Stimulated activated CD4-positive, alpha-beta T cell treated with anti-CD3 and anti-CD28 coated beads, Interleukin-4, amount 100 ng/mL, for 24 hours (primary cell): ENCODE results near the gene RPA4.
"Not testable (repeated sequence)": the region's sequence is repeated elsewhere in the genome, so short reads cannot be mapped to it uniquely, and the experiment has no call there.

ENCODE experiments used
- DNase-seq: peaks from one replicate; pipeline ENCODE4 v3.0.0-alpha.2; 2020

The RPA4 gene, protein sequence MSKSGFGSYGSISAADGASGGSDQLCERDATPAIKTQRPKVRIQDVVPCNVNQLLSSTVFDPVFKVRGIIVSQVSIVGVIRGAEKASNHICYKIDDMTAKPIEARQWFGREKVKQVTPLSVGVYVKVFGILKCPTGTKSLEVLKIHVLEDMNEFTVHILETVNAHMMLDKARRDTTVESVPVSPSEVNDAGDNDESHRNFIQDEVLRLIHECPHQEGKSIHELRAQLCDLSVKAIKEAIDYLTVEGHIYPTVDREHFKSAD

DNA sequence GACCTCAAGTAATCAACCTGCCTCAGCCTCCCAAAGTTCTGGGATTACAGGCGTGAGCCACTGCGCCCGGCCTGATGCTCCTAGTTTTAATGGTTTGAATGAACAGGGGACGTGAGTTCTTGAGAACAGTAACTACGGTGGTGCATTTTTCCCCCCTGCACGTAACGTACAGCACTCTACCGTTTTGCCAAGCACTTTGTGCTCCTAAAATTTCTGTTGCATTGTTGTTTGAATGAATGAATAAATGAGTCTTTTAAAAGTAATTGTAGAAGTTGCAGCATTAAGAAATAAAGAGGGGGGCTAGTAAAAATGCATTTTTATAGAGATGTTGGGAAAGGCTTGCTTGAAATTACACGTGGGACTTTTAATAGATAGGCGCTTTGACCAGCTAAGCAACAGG is at the start of gene RPA4:
Gene RPA4 (plus strand): TSS at position 301 of the 400 bp plus-strand sequence. CDS start 403 bp downstream, outside the sequence.
- DNase-seq = no peak

DNA sequence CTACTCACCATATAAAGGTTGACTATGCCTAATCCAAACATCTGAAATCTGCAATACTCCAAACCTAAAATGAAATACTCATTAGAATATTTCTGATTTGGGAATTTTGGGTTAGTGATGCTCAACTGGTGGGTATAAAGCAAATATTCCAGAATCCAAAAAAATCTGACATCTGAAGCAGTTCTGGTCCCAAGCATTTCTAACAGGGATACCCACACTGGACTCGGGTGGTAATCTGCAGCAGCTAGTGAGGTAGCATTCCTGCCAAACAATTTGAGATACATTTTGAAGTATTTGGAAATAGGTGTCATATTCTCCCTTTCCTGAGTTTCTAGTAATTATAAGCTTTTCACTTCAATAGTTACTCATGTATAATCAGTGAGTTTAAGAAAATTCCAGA is 49.6 kb upstream of the RPA4 start:
- DNase-seq = no peak

DNA sequence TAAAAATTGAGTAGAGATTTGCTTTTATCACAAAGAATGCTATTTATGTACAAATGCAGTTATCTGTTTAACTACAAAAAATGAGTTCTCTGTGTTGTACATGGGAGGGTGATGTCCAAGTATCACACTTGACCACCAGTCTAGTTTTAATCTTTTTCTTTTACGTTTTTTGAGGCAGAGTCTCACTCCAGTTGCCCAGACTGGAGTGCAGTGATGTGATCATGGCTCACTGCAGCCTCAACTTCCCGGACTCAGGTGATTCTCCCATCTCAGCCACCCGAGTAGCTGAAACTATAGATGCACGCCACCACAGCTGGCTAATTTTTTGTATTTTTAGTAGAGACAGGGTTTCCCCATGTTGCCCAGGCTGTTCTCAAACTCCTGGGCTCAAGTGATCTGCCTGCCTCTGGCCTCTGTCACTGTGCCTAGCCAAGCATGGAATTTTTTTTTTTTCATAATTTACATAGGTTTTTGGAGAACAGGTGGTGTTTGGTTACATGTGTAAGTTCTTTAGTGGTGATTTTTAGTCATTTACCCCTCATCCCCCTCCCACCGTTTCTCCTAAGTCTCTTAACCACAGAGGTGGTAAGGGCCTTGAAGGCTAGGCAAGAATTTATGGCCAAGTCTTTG is 47.9 kb upstream of the RPA4 start:
- DNase-seq = no peak

DNA sequence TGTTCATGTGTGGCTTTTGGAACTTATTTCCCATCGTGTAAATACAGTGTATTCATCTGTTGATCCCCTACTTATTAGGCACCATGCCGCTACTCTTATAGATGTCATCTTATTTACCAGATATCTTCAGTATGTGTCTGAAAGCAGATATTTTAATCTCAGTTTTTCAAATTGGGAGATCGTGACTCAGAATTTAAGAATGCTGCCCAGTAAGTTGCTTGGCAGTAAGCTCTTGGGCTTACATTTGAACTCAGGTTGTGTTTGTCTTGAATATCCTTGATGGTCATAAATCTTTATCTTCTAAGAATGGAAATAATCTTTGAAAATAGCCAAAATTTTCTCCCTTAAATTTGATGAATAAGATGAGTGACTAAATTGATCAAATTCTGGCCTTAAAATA is 45.9 kb upstream of the RPA4 start:
- DNase-seq = no peak

DNA sequence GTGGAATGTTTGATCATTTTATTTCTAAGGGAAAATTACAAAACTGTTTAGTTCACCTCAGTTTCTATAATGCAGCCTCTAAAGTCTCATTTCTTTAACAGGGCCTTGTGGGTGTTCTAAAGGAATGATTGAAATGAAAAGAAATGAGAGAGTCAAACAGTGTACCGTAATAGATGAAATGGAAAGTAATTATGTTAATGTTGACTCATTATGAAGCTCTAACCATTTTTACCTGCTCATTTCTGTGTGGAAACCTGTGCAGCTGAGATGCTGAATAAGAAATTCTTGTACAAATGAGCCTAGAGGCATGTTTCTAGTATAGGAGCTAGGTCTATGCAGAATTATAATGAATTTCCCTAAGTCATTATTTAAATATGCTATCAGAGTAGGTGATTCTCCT is 45.2 kb upstream of the RPA4 start:
- no peak for DNase-seq

DNA sequence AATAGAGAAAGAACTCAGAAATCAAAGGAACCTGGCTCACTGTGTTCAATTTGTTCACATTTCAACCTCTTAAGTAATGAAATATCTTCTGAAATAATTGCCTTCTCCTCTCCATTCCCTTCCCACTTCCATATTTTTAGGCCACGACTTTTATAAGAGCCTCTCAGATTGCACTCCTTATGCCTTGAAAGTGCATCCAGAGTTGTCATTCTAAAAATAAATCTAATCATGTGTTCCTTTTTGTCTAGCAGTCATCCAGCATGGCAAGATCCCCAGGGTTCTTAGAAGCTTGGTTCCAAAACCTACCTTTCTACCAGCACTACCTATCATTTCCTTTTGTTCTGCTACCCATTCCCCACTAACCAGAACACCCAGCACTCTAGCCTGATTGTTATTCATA is 42.4 kb upstream of the RPA4 start:
- no peak for DNase-seq

DNA sequence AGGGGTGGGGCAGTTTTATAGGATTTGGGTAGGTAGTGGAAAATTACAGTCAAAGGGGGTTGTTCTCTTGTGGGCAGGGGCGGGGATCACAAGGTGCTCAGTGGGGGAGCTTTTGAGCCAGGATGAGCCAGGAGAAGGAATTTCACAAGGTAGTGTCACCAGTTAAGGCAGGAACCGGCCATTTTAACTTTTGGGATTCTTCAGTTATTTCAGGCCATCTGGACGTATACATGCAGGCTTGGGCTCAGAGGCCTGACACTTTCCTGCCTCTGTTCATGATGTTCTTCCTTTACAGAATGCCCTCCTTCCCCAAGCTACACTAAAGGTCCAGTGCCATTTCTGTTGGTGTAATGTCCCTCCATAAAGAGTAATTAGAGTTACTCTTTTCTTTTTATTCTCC is 41.8 kb upstream of the RPA4 start:
- DNase-seq = not testable (repeated sequence)

DNA sequence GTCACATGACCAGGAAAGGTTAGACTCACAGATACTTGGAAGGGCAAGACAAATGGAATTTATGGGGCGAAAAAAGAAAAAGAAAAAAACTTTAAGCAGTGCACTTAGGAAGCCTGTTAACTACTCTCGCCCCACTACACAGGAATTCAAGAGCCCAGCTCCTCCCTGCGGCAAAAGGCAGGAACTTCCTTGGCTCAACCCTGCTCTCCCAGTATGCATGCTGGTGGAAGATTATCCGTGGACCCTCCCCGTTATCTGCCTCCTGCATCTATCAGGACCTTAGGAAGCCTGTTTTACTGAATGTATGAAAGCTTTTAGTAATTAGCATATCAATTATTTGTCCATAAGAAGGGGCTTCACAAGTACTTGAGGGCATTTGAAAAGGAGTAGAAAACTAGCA is 40.1 kb upstream of the RPA4 start:
- no peak for DNase-seq

DNA sequence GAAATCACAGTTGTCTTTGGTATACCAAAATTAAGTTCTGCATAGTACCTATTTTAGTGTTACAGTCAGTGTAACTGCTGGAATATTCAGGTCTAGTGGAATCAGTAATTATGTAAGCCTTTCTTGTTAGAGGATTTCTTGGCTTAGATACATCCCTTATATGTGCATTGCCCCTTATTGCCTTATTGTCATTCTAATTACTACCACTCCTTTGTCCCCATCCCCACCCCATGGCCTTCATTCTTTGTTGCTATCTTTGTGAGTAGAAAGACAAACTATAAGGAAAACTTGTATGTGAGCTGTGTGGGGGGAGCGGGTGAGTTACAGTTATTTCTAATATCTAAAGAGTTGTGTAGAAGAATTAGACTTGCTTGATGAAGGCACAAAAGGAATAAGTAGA is 36.9 kb upstream of the RPA4 start:
- no peak for DNase-seq

DNA sequence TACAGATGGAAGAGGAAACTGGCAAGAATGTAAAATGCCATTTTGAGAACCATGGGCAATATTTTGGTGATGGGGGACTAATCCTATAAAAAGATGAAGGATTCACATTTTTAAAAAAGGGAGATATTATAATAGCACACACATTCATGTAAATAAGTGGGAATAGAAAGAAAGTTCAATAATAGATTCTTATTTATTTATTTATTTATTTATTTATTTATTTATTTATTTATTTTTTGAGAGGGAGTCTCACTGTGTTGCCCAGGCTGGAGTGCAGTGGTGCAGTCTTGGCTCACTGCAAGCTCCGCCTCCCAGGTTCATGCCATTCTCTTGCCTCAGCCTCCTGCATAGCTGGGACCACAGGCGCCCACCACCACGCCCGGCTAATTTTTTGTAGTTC is 24.3 kb upstream of the RPA4 start:
- DNase-seq = not testable (repeated sequence)

DNA sequence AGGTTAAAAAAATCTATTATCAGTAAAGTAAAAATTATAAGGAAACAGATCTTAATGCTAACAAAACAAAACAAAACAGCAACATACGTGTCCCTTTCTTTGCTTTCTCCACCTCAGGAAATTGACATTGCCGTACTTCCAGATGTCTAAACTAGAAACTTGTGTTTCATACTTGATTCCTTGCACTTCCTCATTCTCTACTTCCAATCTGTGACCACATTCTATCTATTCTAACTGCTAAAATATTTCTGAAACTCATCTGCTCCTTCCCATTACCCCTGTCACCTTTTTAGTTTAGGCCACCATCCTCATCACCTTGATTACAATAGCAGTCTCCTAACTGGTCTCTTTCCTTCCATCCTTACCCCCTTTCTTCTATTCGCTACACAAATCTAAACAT is 22.5 kb upstream of the RPA4 start:
- DNase-seq = no peak

DNA sequence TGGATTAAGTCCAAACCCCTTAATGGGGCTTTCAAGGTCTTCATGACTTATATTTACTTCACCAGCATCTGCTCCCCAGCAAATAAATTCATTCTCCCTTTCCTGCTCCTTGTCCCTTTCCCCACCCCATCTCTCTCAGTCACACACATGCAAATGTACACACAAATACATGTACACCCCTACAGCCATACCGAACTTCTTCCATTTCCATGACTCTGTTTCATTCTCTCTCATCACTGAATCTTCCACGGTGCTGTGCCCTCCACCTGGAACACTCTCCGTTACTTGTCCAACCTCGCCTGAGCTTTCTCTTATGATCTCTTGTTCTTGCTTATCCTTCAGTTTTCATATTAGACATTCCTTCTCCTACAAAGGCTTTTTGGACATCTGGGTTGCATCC is 22.0 kb upstream of the RPA4 start:
- DNase-seq = no peak

DNA sequence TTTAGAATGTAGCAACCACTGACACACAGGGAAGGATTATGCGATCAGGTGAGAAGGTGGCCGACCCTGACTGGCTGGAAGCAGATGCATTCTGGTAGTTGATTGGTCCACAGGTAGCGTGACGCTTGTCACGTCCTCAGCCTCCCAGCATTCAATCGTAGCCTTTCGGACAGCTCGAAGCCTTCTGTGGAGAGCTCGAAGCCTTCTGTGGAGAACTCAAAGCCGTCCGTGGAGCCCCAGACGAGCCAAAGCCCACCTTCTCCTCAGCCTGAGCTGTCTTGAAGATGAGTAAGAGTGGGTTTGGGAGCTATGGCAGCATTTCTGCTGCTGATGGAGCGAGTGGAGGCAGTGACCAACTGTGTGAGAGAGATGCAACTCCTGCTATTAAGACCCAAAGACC is 319 bp downstream of the RPA4 start:
- DNase-seq = no peak

DNA sequence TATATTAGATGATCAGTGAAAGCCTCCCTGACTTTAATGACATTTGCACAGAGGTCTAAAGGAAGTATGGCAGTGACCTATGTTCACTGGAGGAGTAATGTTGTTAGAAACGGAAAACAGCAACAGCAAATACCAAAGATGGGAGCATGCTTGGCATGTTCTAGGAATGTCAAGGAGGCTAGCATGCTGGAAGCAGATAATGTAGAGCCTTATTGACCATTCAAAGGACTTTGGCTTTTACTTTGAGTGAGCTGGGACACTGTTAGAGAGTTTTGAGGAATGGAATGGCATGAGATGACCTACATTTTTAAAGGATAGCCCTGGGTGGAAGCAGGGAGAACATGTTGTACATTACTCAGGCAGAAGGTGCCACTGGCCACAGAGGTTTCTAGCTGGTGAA is 6.0 kb downstream of the RPA4 start:
- no peak for DNase-seq

DNA sequence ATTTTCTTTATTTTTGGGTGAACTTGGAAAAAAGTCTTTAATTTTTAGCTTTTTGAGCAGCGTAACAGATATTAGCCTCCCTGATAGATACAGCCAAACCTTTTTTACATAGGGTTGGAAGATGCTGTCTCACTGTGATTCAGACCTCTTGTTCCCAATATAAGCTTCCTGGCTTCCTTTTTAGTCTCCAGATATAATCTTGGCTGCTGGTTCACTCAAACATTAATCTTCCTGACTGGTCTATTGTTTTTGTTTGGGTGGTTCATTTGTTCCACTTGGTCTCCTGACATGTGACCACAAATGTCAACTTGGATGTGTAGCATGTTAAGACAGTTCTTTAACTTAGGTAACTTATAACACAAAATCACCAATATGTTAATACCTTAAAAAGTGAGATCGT is 23.0 kb downstream of the RPA4 start:
- DNase-seq = no peak

DNA sequence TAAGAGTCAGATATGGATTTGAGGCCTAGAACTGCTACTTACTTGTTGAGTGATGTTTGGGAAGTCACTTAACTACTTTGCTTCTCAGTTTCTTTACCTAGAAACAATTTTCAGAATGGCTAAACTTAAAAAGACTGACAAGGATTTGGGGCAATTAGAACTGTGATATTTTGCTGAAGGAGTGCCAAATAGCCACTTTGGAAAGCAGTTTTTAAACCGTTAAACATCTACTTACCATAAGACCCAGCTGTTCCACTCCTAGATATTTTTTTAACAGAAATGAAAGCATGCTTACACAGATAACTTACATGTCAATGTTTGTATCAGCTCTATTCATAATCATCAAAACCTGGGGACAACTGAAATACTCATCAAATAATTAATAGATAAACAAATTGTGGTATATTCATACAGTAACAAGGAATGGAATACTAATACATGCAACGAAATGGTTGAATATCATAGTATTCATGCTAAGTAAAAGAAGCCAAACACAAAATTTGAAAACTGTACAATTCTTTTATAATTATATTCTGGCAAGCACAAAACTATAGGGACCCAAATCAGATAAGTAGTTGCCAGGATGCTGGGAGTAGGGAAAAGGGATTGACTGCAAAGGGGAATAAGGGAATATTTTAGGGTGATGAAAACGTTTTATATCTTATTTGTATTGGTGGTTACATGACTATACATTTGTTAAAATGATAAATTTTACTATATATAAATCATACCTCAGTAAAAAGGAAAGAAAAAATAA is 24.0 kb downstream of the RPA4 start:
- DNase-seq = no peak

DNA sequence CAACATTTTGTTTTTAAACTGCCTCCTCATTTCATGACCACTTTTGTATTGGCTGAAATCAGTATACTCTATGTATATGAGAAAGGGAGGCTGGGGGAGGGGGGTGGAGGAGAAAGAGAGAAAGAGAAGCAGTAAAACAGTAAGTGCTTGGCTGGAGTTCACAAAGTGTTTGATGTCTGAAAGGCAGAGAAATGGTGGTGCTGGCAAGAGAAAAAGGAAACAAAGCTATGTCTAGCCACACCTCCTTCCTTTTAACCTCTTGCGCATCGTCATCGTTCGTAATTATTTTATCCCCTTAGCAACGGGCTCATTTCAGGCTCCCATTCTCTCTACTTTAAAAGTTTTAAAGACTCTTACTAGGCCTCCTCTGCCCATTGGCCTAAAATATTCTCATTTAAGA is 25.6 kb downstream of the RPA4 start:
- DNase-seq = no peak

DNA sequence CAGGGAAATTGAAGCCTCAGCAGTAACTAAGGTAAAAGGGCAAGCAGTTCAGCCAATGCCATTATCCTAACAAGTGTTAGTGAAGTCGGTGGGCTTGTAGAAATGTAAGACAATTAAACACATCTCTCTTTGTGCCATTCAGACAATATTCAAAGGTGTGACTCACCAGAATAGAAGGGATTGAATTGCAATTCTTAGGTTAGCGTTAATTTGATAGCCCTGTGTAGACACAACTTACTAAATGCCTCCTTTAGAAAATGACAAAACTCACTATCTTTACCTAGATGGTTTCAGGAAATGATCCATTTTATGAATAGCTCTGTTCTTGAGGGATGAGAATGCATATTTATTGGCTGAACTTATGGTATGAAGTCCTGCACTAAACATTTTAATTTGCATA is 35.2 kb downstream of the RPA4 start:
- DNase-seq = no peak

DNA sequence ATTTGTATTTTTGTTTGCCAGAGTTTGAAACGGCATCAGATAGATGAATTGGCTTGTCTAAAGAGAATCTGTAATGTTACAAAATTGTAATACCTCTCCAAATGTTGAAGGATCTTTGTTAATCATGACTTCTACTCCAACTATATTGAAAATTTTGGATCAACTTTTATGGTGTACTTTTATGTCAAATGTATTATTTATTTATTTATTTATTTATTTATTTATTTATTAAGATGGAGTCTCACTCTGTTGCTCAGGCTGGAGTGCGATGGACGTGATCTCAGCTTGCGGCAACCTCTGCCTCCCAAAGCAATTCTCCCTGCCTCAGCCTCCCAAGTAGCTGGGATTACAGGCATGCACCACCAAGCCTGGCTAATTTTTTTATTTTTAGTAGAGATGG is 36.0 kb downstream of the RPA4 start:
- no peak for DNase-seq

DNA sequence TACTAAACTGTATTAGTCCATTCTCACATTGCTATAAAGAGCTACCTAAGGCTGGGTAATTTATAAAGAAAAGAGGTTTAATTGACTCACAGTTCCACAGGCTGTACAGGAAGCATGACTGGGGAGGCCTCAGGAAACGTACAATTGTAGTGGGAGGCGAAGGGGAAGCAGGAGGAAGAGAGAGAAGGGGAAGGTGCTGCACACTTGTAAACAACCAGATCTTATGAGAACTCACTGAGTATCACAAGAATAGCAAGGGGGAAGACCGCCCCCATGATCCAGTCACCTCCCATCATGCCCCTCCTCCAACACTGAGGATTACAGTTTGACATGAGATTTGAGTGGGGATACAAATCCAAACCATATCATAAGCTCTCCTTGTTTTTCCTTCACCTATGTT is 40.9 kb downstream of the RPA4 start:
- DNase-seq = no peak

DNA sequence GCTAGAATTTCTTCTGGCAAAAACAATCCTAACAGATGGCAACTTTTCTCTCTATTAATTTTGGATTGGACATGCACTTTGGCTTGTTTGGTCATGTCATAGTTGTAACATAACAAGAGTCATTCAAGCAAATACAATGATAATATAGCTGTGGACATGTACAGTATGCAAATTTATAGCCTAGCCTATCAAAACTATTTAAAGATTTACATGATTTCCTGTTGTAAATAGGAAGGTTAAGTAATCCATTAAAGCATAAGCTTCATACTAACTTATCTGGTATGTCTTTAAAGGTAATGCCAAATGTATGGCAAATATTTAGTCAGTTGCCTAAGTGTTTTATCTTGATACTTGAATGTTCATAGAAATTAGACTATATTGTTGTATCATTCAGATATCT is 45.3 kb downstream of the RPA4 start:
- no peak for DNase-seq
